OCI-LY7 (cell line): ENCODE results near the gene TRIM25. TPM values are rescaled to one million over a fixed set of nuclear protein-coding genes. Genes with fewer than 3 reads are reported as not detected.

Experiments
- BruUV-seq: library from RNA; stranded (reverse); fragments of 400-500 nt; replicated peaks from 2 replicates; lab custom pipeline; 2021; lab: Mats Ljungman, UMichigan
- CTCF ChIA-PET: fragments of 300-600 bp; sonication (Branson Sonifier 250); formaldehyde crosslinking; loops from one replicate; lab custom pipeline; 2022; ENCODE audit warnings: antibody characterized with exemption; ENCODE audit not compliant: unreplicated experiment; lab: Charles Lee
- POLR2A ChIA-PET: fragments of 300-600 bp; sonication (Branson Sonifier 250); formaldehyde crosslinking; loops from one replicate; lab custom pipeline; 2022; ENCODE audit warnings: antibody characterized with exemption; lab: Charles Lee
- DNase-seq: peaks from one replicate; pipeline ENCODE4 v3.0.0-alpha.2; 2015; ENCODE audit warnings: low spot score
- H2AFZ ChIP-seq: fragments of 200-600 bp; sonication (generic), shearing (Covaris generic); 2 replicates; pipeline ENCODE4 v1.6.1; 2014; ENCODE audit warnings: mild to moderate bottlenecking, antibody characterized with exemption, low read length, moderate library complexity
- H3K27ac ChIP-seq: fragments of 200-600 bp; sonication (generic); 2 replicates; pipeline ENCODE4 v1.5.1; 2014; ENCODE audit warnings: mixed run types, low read depth, mild to moderate bottlenecking, moderate library complexity, low read length, inconsistent platforms; ENCODE audit not compliant: poor library complexity, severe bottlenecking
- H3K36me3 ChIP-seq: fragments of 200-600 bp; sonication (generic); 2 replicates; pipeline ENCODE4 v1.6.1; 2014; ENCODE audit warnings: mild to moderate bottlenecking, antibody characterized with exemption, low read length, moderate library complexity, mixed read lengths; ENCODE audit not compliant: insufficient read depth
- H3K4me1 ChIP-seq: fragments of 200-600 bp; sonication (generic); 2 replicates; pipeline ENCODE4 v1.5.1; 2014; ENCODE audit warnings: mild to moderate bottlenecking, low read length; ENCODE audit not compliant: insufficient read depth, poor library complexity, severe bottlenecking
- H3K4me2 ChIP-seq: fragments of 200-600 bp; sonication (generic); 2 replicates; pipeline ENCODE4 v1.6.1; 2014; ENCODE audit warnings: mild to moderate bottlenecking, low read length
- H3K4me3 ChIP-seq: fragments of 200-600 bp; sonication (generic); 2 replicates; pipeline ENCODE4 v1.5.1; 2014; ENCODE audit warnings: mild to moderate bottlenecking, low read depth, low read length; ENCODE audit not compliant: poor library complexity, severe bottlenecking
- H3K79me2 ChIP-seq: fragments of 200-600 bp; sonication (generic); 2 replicates; pipeline ENCODE4 v1.6.1; 2016; ENCODE audit warnings: low read depth, mild to moderate bottlenecking, low read length, moderate library complexity, mixed read lengths; ENCODE audit not compliant: insufficient read depth
- H3K9me2 ChIP-seq: fragments of 200-600 bp; sonication (generic); 2 replicates; pipeline ENCODE4 v1.6.1; 2016; ENCODE audit warnings: mild to moderate bottlenecking, low read length, mixed read lengths; ENCODE audit not compliant: insufficient read depth
- H3K9me3 ChIP-seq: fragments of 200-600 bp; sonication (generic); 2 replicates; pipeline ENCODE4 v1.6.1; 2014; ENCODE audit warnings: mild to moderate bottlenecking, mixed run types, low read length, mixed read lengths
- H4K20me1 ChIP-seq: fragments of 200-600 bp; sonication (generic); 2 replicates; pipeline ENCODE4 v1.6.1; 2014; ENCODE audit warnings: mild to moderate bottlenecking, antibody characterized with exemption, low read length, moderate library complexity, mixed read lengths; ENCODE audit not compliant: insufficient read depth
- EZH2phosphoT487 ChIP-seq: fragments of 200-600 bp; sonication (generic); IDR thresholded peaks from 2 replicates; pipeline ENCODE4 v1.6.1; 2018; ENCODE audit warnings: low read depth, borderline replicate concordance, mild to moderate bottlenecking, mixed run types, antibody characterized with exemption, low read length, moderate library complexity, mixed read lengths
- intact Hi-C: fragments of 100-400 bp; cut with micrococcal nuclease; formaldehyde crosslinking; loops from one replicate; pipeline ENCODE4 v1.10.0; 2022; ENCODE audit not compliant: unreplicated experiment
- total RNA-seq, 2 experiments: library from RNA; depleted of rRNA in 1 of 2; stranded (reverse); fragments of >200 nt in 1 of 2; shearing (Covaris generic) in 1 of 2; gene quantifications; 2 replicates each; pipeline ENCODE4 v1.2.3, GENCODE V29; 2014 to 2022
- TF ChIP-seq, protein P1 (sequence below): fragments of 200-600 bp; sonication (generic); conservative IDR thresholded peaks from 2 replicates; pipeline ENCODE4 v1.5.1; 2014; ENCODE audit warnings: mild to moderate bottlenecking, antibody characterized with exemption, low read length, moderate library complexity, mixed read lengths

Gene TRIM25
- total RNA-seq, 2 experiments from 2014 or later: 7.8 to 14.2 TPM

DNA sequence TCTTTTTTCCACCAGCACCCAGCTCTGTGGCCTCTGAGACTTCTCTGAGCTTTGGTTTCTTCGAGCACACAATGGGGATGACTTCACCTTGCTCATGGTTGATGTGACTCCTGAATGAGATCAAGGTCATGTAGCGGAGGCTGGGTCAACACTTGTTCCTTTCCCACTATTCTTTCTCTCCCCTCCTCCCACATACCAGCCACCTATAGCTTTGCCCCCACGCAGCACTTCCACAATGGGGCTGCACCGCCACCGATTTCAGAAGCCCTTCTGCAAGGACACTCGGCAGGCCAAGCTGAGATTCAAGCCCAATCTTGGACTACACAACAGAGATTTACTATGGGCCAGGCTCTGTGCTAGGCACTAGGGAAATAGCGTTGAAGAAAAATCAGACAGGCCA is 14.4 kb downstream of the TRIM25 start:
- Histone ChIP-seq H3K27ac (no peak overlapping the region), H4K20me1 (peaks cover 13% of the 10 kb centered on the region; the same call in 1 of the 2 replicates), H3K79me2 (no peaks in the 10 kb centered on the region), H3K4me1 (peaks cover 30% of the 10 kb centered on the region), H3K4me2 (no peak overlapping the region), H2AFZ (no peak overlapping the region), H3K9me2 (no peaks in the 10 kb centered on the region), H3K36me3 (peaks cover 15% of the 10 kb centered on the region), H3K4me3 (no peak overlapping the region), H3K9me3 (no peaks in the 10 kb centered on the region)
- BruUV-seq: no TSS peak
- intact Hi-C loops: no loop called here
- POLR2A ChIA-PET: no interaction called here
- CTCF ChIA-PET: no interaction called here
- no peak for TF ChIP-seq EZH2phosphoT487
- TF ChIP-seq, protein P1, sequence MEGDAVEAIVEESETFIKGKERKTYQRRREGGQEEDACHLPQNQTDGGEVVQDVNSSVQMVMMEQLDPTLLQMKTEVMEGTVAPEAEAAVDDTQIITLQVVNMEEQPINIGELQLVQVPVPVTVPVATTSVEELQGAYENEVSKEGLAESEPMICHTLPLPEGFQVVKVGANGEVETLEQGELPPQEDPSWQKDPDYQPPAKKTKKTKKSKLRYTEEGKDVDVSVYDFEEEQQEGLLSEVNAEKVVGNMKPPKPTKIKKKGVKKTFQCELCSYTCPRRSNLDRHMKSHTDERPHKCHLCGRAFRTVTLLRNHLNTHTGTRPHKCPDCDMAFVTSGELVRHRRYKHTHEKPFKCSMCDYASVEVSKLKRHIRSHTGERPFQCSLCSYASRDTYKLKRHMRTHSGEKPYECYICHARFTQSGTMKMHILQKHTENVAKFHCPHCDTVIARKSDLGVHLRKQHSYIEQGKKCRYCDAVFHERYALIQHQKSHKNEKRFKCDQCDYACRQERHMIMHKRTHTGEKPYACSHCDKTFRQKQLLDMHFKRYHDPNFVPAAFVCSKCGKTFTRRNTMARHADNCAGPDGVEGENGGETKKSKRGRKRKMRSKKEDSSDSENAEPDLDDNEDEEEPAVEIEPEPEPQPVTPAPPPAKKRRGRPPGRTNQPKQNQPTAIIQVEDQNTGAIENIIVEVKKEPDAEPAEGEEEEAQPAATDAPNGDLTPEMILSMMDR: no peak
- no peak for DNase-seq

DNA sequence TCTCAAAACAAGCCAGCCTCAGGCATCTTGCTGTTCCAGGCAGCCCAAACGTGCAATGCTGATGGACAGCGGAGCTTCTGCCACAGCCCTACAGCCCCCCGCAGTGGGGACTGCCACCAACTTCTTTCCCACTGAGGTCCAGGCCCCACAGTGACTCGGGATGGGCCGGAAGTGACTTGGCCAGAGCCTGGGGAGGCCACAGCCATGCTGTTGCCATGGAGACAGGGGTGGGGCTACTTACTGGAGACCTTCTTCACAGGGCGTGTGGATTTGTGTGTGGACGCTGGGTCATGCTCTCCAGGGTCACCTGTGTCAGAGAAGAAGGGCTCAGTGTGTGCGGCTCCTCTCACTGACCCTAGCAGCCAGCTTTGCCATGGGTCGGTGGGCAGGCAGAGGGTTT is 15.0 kb downstream of the TRIM25 start:
- Histone ChIP-seq H3K9me2 (no peaks in the 10 kb centered on the region), H3K27ac (no peak overlapping the region), H3K9me3 (no peaks in the 10 kb centered on the region), H3K79me2 (no peaks in the 10 kb centered on the region), H3K4me3 (no peak overlapping the region), H3K36me3 (peaks cover 12% of the 10 kb centered on the region), H4K20me1 (peaks cover 13% of the 10 kb centered on the region; the same call in 1 of the 2 replicates), H2AFZ (no peak overlapping the region), H3K4me2 (no peak overlapping the region), H3K4me1 (peaks cover 30% of the 10 kb centered on the region)
- ChIA-PET CTCF (no interaction called here), POLR2A (no interaction called here)
- DNase-seq: no peak
- intact Hi-C loops: no loop called here
- no TSS peak for BruUV-seq
- TF ChIP-seq, protein P1: no peak
- no peak for TF ChIP-seq EZH2phosphoT487

DNA sequence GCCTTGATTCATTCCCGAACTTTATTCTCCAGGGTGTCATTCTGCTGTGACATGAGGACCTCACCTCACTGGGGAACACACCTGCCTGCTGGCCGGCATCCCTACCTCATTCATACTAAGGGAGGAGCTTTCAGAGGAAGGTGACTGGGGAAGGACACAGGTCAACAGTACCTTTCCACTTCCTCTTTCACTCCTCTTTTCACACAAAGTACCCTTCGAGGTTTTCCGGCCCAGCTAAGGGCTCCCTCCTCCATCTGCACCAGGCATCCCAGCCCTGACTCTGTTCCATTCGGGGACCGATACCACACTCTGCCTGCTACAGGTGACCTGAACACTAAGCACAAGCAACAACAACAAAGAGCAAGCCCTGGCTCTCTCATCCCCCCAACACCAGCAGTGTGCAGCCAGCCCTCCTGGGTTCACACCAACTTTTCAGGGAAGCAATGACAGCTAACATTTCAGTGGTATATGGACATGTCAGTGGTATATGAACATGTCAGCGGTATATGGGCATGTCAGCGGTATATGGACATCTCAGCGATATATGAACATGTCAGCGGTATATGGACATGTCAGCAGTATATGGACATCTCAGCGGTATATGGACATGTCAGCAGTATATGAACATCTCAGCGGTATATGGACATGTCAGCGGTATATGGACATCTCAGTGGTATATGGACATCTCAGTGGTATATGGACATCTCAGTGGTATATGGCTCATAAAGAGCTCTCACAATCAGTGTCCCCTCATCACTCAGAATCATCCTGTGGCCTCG is 16.0 kb downstream of the TRIM25 start:
- BruUV-seq: no TSS peak
- H3K9me3 ChIP-seq: no peaks in the 10 kb centered on the region
- no peak overlapping the region for H2AFZ ChIP-seq
- H3K9me2 ChIP-seq: no peaks in the 10 kb centered on the region
- peak overlapping the region; percentile 37 for H3K4me3 ChIP-seq
- DNase-seq: peak; percentile 39
- H3K36me3 ChIP-seq: peaks cover 5% of the 10 kb centered on the region; the same call in 1 of the 2 replicates
- no peaks in the 10 kb centered on the region for H3K79me2 ChIP-seq
- ChIA-PET POLR2A (no interaction called here), CTCF (no interaction called here)
- intact Hi-C loops: no loop called here
- H4K20me1 ChIP-seq: peaks cover 13% of the 10 kb centered on the region; the same call in 1 of the 2 replicates
- H3K4me1 ChIP-seq: peaks cover 30% of the 10 kb centered on the region
- TF ChIP-seq, protein P1: no peak
- TF ChIP-seq EZH2phosphoT487: no peak
- H3K27ac ChIP-seq: no peak overlapping the region
- peak overlapping the region; percentile 63 for H3K4me2 ChIP-seq
